Gastrocnemius medialis (tissue), 4 donors: ENCODE results near the gene GUCY1A1.

Experiments used
- CTCF ChIP-seq, 5 experiments: fragments of 450-650 bp in 3 of 5; fragments of 200-600 bp in 2 of 5; sonication (generic) in 2 of 5; IDR thresholded peaks in 4 of 5; conservative IDR thresholded peaks in 1 of 5; 1 replicate in 4 of 5; 2 replicates in 1 of 5; pipeline ENCODE4 v1.5.1; 2016 to 2019; ENCODE audit warnings: antibody characterized with exemption in 5 of 5, mild to moderate bottlenecking in 3 of 5, moderate library complexity in 3 of 5
- POLR2A ChIP-seq, 2 donors: fragments of 450-650 bp; IDR thresholded peaks; one replicate each; pipeline ENCODE4 v1.6.1; 2017; ENCODE audit warnings: antibody characterized with exemption in 2 of 2, mild to moderate bottlenecking in 2 of 2, moderate library complexity in 2 of 2

- no peak for TF ChIP-seq CTCF (IDR thresholded peaks at IDR 0.05 in 4 of 5, conservative IDR thresholded peaks at IDR 0.05 in 1 of 5)
- no peak for TF ChIP-seq POLR2A (IDR thresholded peaks at IDR 0.05)
Measured at GRCh38 chr4:155640751-155641150, 25.9 kb upstream of the GUCY1A1 start.
